Stimulated activated CD4-positive, alpha-beta T cell treated with anti-CD3 and anti-CD28 coated beads, Interleukin-1b, Interleukin-23, amount 100 ng/mL, for 1 hour (primary cell): ENCODE measurements around the gene INPP5F.
"Not testable (repeated sequence)": the region's sequence is repeated elsewhere in the genome, so short reads cannot be mapped to it uniquely, and the experiment has no call there.

Source experiments
- DNase-seq, 2 donors: peaks; one replicate each; pipeline ENCODE4 v3.0.0-alpha.2; 2020; ENCODE audit warnings: low read depth in 2 of 2

Gene INPP5F

GRCh38 chr10:119705434-119705831, 20.4 kb upstream of the INPP5F start:
- no peak for DNase-seq

GRCh38 chr10:119706521-119707278, 19.1 kb upstream of the INPP5F start:
- DNase-seq, result no peak

- not testable (repeated sequence) for DNase-seq
These were observed 18.5 kb upstream of the INPP5F start for GRCh38 chr10:119707331-119707730.

GRCh38 chr10:119710935-119711334, 14.9 kb upstream of the INPP5F start:
- DNase-seq, result not testable (repeated sequence)

GRCh38 chr10:119713744-119714483, 11.9 kb upstream of the INPP5F start:
- DNase-seq, result no peak

- no peak for DNase-seq
These were observed 11.4 kb upstream of the INPP5F start for GRCh38 chr10:119714484-119714816.

GRCh38 chr10:119715628-119716505, 10.0 kb upstream of the INPP5F start:
- no peak for DNase-seq

GRCh38 chr10:119723161-119723560, 2.7 kb upstream of the INPP5F start:
- DNase-seq, result no peak

- no peak for DNase-seq
These were observed 2.2 kb upstream of the INPP5F start for GRCh38 chr10:119723624-119724023.

GRCh38 chr10:119724593-119725516, 995 bp upstream of the INPP5F start:
- DNase-seq, result no peak

- no peak for DNase-seq
These were observed 378 bp upstream of the INPP5F start for GRCh38 chr10:119725517-119725827.

GRCh38 chr10:119726676-119727261, 919 bp downstream of the INPP5F start:
- DNase-seq, result no peak

GRCh38 chr10:119728172-119728800, 2.4 kb downstream of the INPP5F start:
- no peak for DNase-seq

GRCh38 chr10:119734396-119735332, 8.8 kb downstream of the INPP5F start:
- no peak for DNase-seq

GRCh38 chr10:119735451-119735850, 9.6 kb downstream of the INPP5F start:
- no peak for DNase-seq

- no peak for DNase-seq
These were observed 10.4 kb downstream of the INPP5F start for GRCh38 chr10:119736220-119736619.

- DNase-seq, result no peak
These were observed 11.3 kb downstream of the INPP5F start for GRCh38 chr10:119737039-119737663.

- no peak for DNase-seq
These were observed 12.0 kb downstream of the INPP5F start for GRCh38 chr10:119737823-119738222.

GRCh38 chr10:119738962-119739361, 13.1 kb downstream of the INPP5F start:
- DNase-seq, result no peak
